Cerebellar cortex (tissue), 1 donor: ENCODE data around the gene CNTNAP4.

Experiments used
- DNase-seq: peaks from one replicate; pipeline ENCODE4 v3.0.0-alpha.2; 2015; ENCODE audit warnings: low spot score

CNTNAP4 gene

DNA sequence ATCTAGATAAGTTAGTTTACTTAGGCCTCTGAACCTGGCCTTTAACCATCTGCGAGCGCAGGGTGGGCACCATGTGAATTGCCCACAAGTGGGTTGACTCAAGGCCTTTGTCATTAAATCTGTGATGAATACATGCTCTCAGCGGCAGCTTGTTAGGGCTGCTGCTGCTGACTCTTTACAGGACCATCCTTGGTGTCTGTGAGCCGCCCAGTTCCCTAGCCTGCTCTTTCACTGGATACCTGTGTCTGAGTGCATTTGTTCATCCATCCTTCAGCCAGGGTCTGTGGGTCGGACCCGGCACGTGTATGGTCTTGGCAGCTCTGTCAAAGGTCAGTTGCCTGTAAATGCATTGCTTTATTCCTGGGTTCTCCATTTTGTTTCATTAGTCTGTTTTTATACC, 321.3 kb downstream of the CNTNAP4 start:
- DNase-seq, result no peak

DNA sequence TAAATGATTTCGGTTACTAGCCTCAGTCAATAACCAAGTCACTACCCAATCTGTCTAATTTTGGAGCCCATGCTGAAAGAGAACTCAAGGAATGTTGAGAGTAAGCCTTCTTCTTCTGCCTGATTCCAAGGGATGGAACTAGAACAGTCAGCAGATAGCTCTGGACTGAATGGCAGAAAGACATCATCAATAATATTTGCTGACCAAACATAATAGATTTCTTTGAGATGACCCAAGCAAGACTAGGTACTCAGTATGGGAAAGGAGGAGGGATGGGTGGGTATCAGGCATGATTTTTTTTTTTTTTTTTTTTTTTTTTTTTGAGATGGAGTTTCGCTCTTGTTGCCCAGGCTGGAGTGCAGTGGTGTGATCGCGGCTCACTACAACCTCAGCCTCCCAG, 330.1 kb downstream of the CNTNAP4 start:
- DNase-seq, result no peak
